Parathyroid adenoma (tissue), 2 donors: Measurements from ENCODE around the gene POLR3GL.
A peak's percentile ranks its signal among the peaks of the same experiment; 100 is the strongest.

Source experiments
- H2AFZ ChIP-seq: fragments of 300-600 bp; sonication (generic); one replicate; pipeline ENCODE4 v1.7.0; 2017; ENCODE audit warnings: antibody characterized with exemption, mild to moderate bottlenecking
- H3K27ac ChIP-seq: fragments of 300-600 bp; sonication (generic); one replicate; pipeline ENCODE4 v1.7.0; 2017
- H3K27me3 ChIP-seq: fragments of 300-600 bp; sonication (generic); one replicate; pipeline ENCODE4 v1.7.0; 2017; ENCODE audit warnings: low read length; ENCODE audit not compliant: control insufficient read depth, insufficient read depth
- H3K36me3 ChIP-seq: fragments of 300-600 bp; sonication (generic); one replicate; pipeline ENCODE4 v1.7.0; 2017; ENCODE audit warnings: low read length; ENCODE audit not compliant: control insufficient read depth, insufficient read depth
- H3K4me1 ChIP-seq: fragments of 300-600 bp; sonication (generic); one replicate; pipeline ENCODE4 v1.7.0; 2017; ENCODE audit warnings: control low read depth
- H3K4me2 ChIP-seq: fragments of 300-600 bp; sonication (generic); one replicate; pipeline ENCODE4 v1.7.0; 2017; ENCODE audit warnings: low read length
- H3K4me3 ChIP-seq: fragments of 300-600 bp; sonication (generic); one replicate; pipeline ENCODE4 v1.7.0; 2017; ENCODE audit warnings: low read depth, low read length
- H3K79me2 ChIP-seq: fragments of 300-600 bp; sonication (generic); one replicate; pipeline ENCODE4 v1.7.0; 2017; ENCODE audit warnings: control low read depth
- H3K9ac ChIP-seq: fragments of 300-600 bp; sonication (generic); one replicate; pipeline ENCODE4 v1.7.0; 2017; ENCODE audit warnings: mild to moderate bottlenecking
- H3K9me3 ChIP-seq: fragments of 300-600 bp; sonication (generic); one replicate; pipeline ENCODE4 v1.7.0; 2017; ENCODE audit warnings: low read length; ENCODE audit not compliant: control insufficient read depth
- CTCF ChIP-seq: fragments of 300-600 bp; sonication (generic); IDR thresholded peaks from one replicate; pipeline ENCODE4 v1.7.0; 2017; ENCODE audit warnings: antibody characterized with exemption, mild to moderate bottlenecking
- donor health status: primary hyperparathyroidism.

Gene POLR3GL

GRCh38 chr1:145980457-145980994 lies 16.0 kb downstream of the POLR3GL start:
- Histone ChIP-seq H2AFZ (no peak overlapping the region), H3K4me1 (peaks cover 70% of the 10 kb centered on the region), H3K27me3 (no peaks in the 10 kb centered on the region), H3K27ac (peak overlapping the region; percentile 100), H3K9me3 (no peaks in the 10 kb centered on the region), H3K4me2 (peak overlapping the region; percentile 78), H3K4me3 (peak overlapping the region; percentile 63), H3K9ac (peak overlapping the region; percentile 19), H3K79me2 (peaks cover 15% of the 10 kb centered on the region), H3K36me3 (no peaks in the 10 kb centered on the region)
- no peak for TF ChIP-seq CTCF

GRCh38 chr1:145982010-145982723 lies 17.7 kb downstream of the POLR3GL start:
- Histone ChIP-seq H3K27me3 (no peaks in the 10 kb centered on the region), H3K9ac (peak overlapping the region; percentile 29), H3K4me3 (peak overlapping the region; percentile 43), H3K4me1 (peaks cover 77% of the 10 kb centered on the region), H2AFZ (no peak overlapping the region), H3K4me2 (peak overlapping the region; percentile 73), H3K36me3 (no peaks in the 10 kb centered on the region), H3K9me3 (no peaks in the 10 kb centered on the region), H3K79me2 (peaks cover 13% of the 10 kb centered on the region), H3K27ac (peak overlapping the region; percentile 100)
- TF ChIP-seq CTCF, result no peak

GRCh38 chr1:145983206-145983675 lies 18.8 kb downstream of the POLR3GL start:
- Histone ChIP-seq H3K9ac (peak overlapping the region; percentile 29), H3K4me1 (peaks cover 73% of the 10 kb centered on the region), H3K27me3 (no peaks in the 10 kb centered on the region), H2AFZ (no peak overlapping the region), H3K36me3 (no peaks in the 10 kb centered on the region), H3K4me3 (peak overlapping the region; percentile 43), H3K79me2 (peaks cover 5% of the 10 kb centered on the region), H3K27ac (peak overlapping the region; percentile 100), H3K4me2 (peak overlapping the region; percentile 73), H3K9me3 (no peaks in the 10 kb centered on the region)
- TF ChIP-seq CTCF, result no peak

GRCh38 chr1:145983960-145984830 lies 19.7 kb downstream of the POLR3GL start:
- Histone ChIP-seq H3K36me3 (no peaks in the 10 kb centered on the region), H3K9ac (no peak overlapping the region), H3K27me3 (no peaks in the 10 kb centered on the region), H3K79me2 (peaks cover 5% of the 10 kb centered on the region), H3K27ac (peak overlapping the region; percentile 100), H2AFZ (no peak overlapping the region), H3K9me3 (no peaks in the 10 kb centered on the region), H3K4me2 (peak overlapping the region; percentile 73), H3K4me3 (peak overlapping the region; percentile 51), H3K4me1 (peaks cover 64% of the 10 kb centered on the region)
- no peak for TF ChIP-seq CTCF
